WTC11 (cell line): ENCODE measurements around the gene CRYBA4. TPM values are rescaled to one million over a fixed set of nuclear protein-coding genes. Genes with fewer than 3 reads are reported as not detected.

ENCODE experiments used
- ATAC-seq: fragments of 200-7000 bp; cut with Tn5 transposase; 2 replicates; pipeline ENCODE4 v1.10.0; 2021; ENCODE audit warnings: mild to moderate bottlenecking, moderate library complexity
- CTCF ChIA-PET: fragments of 300-600 bp; sonication (Branson Sonifier 250); formaldehyde crosslinking; loops from one replicate; lab custom pipeline; 2021; ENCODE audit warnings: antibody characterized with exemption; lab: Charles Lee
- POLR2A ChIA-PET: fragments of 350-600 bp; sonication (Branson Sonifier 250); formaldehyde crosslinking; loops from one replicate; lab custom pipeline; 2021; ENCODE audit warnings: antibody characterized with exemption; lab: Charles Lee
- DNase-seq: peaks from one replicate; pipeline ENCODE4 v3.0.0; 2021; ENCODE audit warnings: low spot score
- H3K27ac Mint-ChIP-seq: 2 replicates; pipeline ENCODE4 v1.8.0; 2021; ENCODE audit warnings: mixed read lengths
- H3K27me3 Mint-ChIP-seq: 2 replicates; pipeline ENCODE4 v1.8.0; 2021; ENCODE audit warnings: low read depth, mild to moderate bottlenecking, moderate library complexity, mixed read lengths
- H3K36me3 Mint-ChIP-seq: 2 replicates; pipeline ENCODE4 v1.8.0; 2021; ENCODE audit warnings: mixed read lengths
- H3K4me1 Mint-ChIP-seq: 2 replicates; pipeline ENCODE4 v1.8.0; 2022; ENCODE audit warnings: mixed read lengths
- H3K4me3 Mint-ChIP-seq: 2 replicates; pipeline ENCODE4 v1.8.0; 2021; ENCODE audit warnings: mild to moderate bottlenecking, moderate library complexity, mixed read lengths
- H3K9me3 Mint-ChIP-seq: 2 replicates; pipeline ENCODE4 v1.8.0; 2021; ENCODE audit warnings: mixed read lengths
- ARID4B ChIP-seq: sonication (generic); formaldehyde crosslinking; IDR thresholded peaks from 2 replicates; pipeline ENCODE4 v1.8.0; 2023; ENCODE audit warnings: missing genetic modification reagents, mild to moderate bottlenecking, borderline replicate concordance
- CDX4 ChIP-seq: fragments of 250-450 bp; sonication (Bioruptor Pico); IDR thresholded peaks from 2 replicates; pipeline ENCODE4 v1.9.0; 2021; ENCODE audit warnings: moderate library complexity, mild to moderate bottlenecking, inconsistent platforms, borderline replicate concordance
- CTCF ChIP-seq: fragments of 200-600 bp; IDR thresholded peaks from 2 replicates; pipeline ENCODE4 v1.8.0; 2022; ENCODE audit warnings: antibody characterized with exemption
- E2F4 ChIP-seq: sonication (generic); formaldehyde crosslinking; IDR thresholded peaks from 2 replicates; pipeline ENCODE4 v1.8.1; 2022; ENCODE audit warnings: low read depth, mild to moderate bottlenecking, moderate library complexity, missing genetic modification reagents, borderline replicate concordance
- ESRRA ChIP-seq: sonication (generic); formaldehyde crosslinking; IDR thresholded peaks from 2 replicates; pipeline ENCODE4 v1.8.1; 2022; ENCODE audit warnings: mild to moderate bottlenecking, missing genetic modification reagents, borderline replicate concordance
- MAX ChIP-seq: sonication (generic); formaldehyde crosslinking; IDR thresholded peaks from 2 replicates; pipeline ENCODE4 v1.8.0; 2022; ENCODE audit warnings: mild to moderate bottlenecking, missing genetic modification reagents
- MYBL2 ChIP-seq: sonication (generic); formaldehyde crosslinking; IDR thresholded peaks from 2 replicates; pipeline ENCODE4 v1.8.1; 2023; ENCODE audit warnings: mild to moderate bottlenecking, moderate library complexity, missing genetic modification reagents
- NFYB ChIP-seq: sonication (generic); formaldehyde crosslinking; conservative IDR thresholded peaks from 2 replicates; pipeline ENCODE4 v1.8.0; 2022; ENCODE audit warnings: low read depth, missing genetic modification reagents
- NR2C2 ChIP-seq: sonication (generic); formaldehyde crosslinking; IDR thresholded peaks from 2 replicates; pipeline ENCODE4 v1.8.0; 2022; ENCODE audit warnings: mild to moderate bottlenecking, missing genetic modification reagents
- PREB ChIP-seq: sonication (generic); formaldehyde crosslinking; IDR thresholded peaks from 2 replicates; pipeline ENCODE4 v1.8.1; 2022; ENCODE audit warnings: mild to moderate bottlenecking, missing genetic modification reagents, moderate library complexity, borderline replicate concordance
- PRRX2 ChIP-seq: fragments of 250-450 bp; sonication (Bioruptor Pico); IDR thresholded peaks from 2 replicates; pipeline ENCODE4 v1.8.0; 2021; ENCODE audit warnings: mild to moderate bottlenecking
- SP1 ChIP-seq: sonication (generic); formaldehyde crosslinking; conservative IDR thresholded peaks from 2 replicates; pipeline ENCODE4 v1.8.1; 2022; ENCODE audit warnings: missing genetic modification reagents
- TEAD1 ChIP-seq: sonication (generic); formaldehyde crosslinking; IDR thresholded peaks from 2 replicates; pipeline ENCODE4 v1.8.0; 2022; ENCODE audit warnings: mild to moderate bottlenecking, missing genetic modification reagents
- TP53 ChIP-seq: sonication (generic); formaldehyde crosslinking; IDR thresholded peaks from 2 replicates; pipeline ENCODE4 v1.8.1; 2023; ENCODE audit warnings: mild to moderate bottlenecking, missing genetic modification reagents
- USF2 ChIP-seq: sonication (generic); formaldehyde crosslinking; IDR thresholded peaks from 2 replicates; pipeline ENCODE4 v1.8.1; 2023; ENCODE audit warnings: mild to moderate bottlenecking, missing genetic modification reagents, moderate library complexity
- ZNF263 ChIP-seq: sonication (generic); formaldehyde crosslinking; IDR thresholded peaks from 2 replicates; pipeline ENCODE4 v1.8.1; 2022; ENCODE audit warnings: low read depth, mild to moderate bottlenecking, moderate library complexity, missing genetic modification reagents
- ZNF416 ChIP-seq: fragments of 250-450 bp; sonication (Bioruptor Pico); IDR thresholded peaks from 2 replicates; pipeline ENCODE4 v1.9.0; 2021; ENCODE audit warnings: mild to moderate bottlenecking, inconsistent platforms
- ZNF425 ChIP-seq: fragments of 250-450 bp; sonication (Bioruptor Pico); conservative IDR thresholded peaks from 2 replicates; pipeline ENCODE4 v1.9.0; 2021; ENCODE audit warnings: mild to moderate bottlenecking
- ZNF512 ChIP-seq: sonication (generic); formaldehyde crosslinking; IDR thresholded peaks from 2 replicates; pipeline ENCODE4 v1.8.1; 2022; ENCODE audit warnings: missing genetic modification reagents, borderline replicate concordance
- ZNF671 ChIP-seq: fragments of 250-450 bp; sonication (Bioruptor Pico); IDR thresholded peaks from 2 replicates; pipeline ENCODE4 v1.8.0; 2021; ENCODE audit warnings: mild to moderate bottlenecking
- total RNA-seq: library from RNA; stranded (reverse); gene quantifications from 3 replicates; pipeline ENCODE4 v1.2.3, GENCODE V29; 2021

Gene CRYBA4
- total RNA-seq, 1 experiment from 2014 or later: 0.81 TPM

- TF ChIP-seq ZNF425: no peak
- no peak for TF ChIP-seq ZNF263 (CRISPR knock-in tag)
- no peak for TF ChIP-seq SP1 (CRISPR knock-in tag)
- no peak for TF ChIP-seq E2F4 (CRISPR knock-in tag)
- no peak for TF ChIP-seq USF2 (CRISPR knock-in tag)
- no peak for TF ChIP-seq ESRRA (CRISPR knock-in tag)
- no peak for TF ChIP-seq PRRX2 (CRISPR knock-in tag)
- TF ChIP-seq CTCF: no peak
- TF ChIP-seq NR2C2 (CRISPR knock-in tag): no peak
- TF ChIP-seq MYBL2 (CRISPR knock-in tag): no peak
These were observed 29.1 kb downstream of the CRYBA4 start (continued) for GRCh38 chr22:26650722-26651421.

GRCh38 chr22:26651815-26652214 is 30.1 kb downstream of the CRYBA4 start:
- no peak for ATAC-seq
- H3K4me3 Mint-ChIP-seq: no peak overlapping the region
- ChIA-PET CTCF (no interaction called here), POLR2A (no interaction called here)
- peaks cover 18% of the 10 kb centered on the region for H3K27me3 Mint-ChIP-seq
- no peak for DNase-seq
- no peaks in the 10 kb centered on the region for H3K36me3 Mint-ChIP-seq
- no peaks in the 10 kb centered on the region for H3K9me3 Mint-ChIP-seq
- no peak overlapping the region for H3K27ac Mint-ChIP-seq
- H3K4me1 Mint-ChIP-seq: peaks cover 39% of the 10 kb centered on the region
- TF ChIP-seq ARID4B (CRISPR knock-in tag) (no peak), TP53 (CRISPR knock-in tag) (no peak), ZNF512 (CRISPR knock-in tag) (no peak), NFYB (CRISPR knock-in tag) (no peak), MAX (CRISPR knock-in tag) (no peak), ZNF416 (no peak), TEAD1 (no peak), E2F4 (CRISPR knock-in tag) (no peak), ZNF671 (CRISPR knock-in tag) (no peak), CDX4 (CRISPR knock-in tag) (no peak), PREB (CRISPR knock-in tag) (no peak)
